Measurements from ENCODE around the gene LMNTD2.

LMNTD2 gene

GRCh38 chr11:508956-509355 lies 51.6 kb downstream of the LMNTD2 start:
- DNase-seq: no peak

- no peak for DNase-seq
Measured at GRCh38 chr11:507727-508515, 52.6 kb downstream of the LMNTD2 start.

GRCh38 chr11:506995-507726 lies 53.4 kb downstream of the LMNTD2 start, which contains the start of gene RNH1:
Gene RNH1, minus strand, starts transcription at chr11:507242. Its CDS starts 5,080 bp downstream, at chr11:502162.
- DNase-seq: peak; percentile 97

- peak; percentile 97 for DNase-seq
Measured at GRCh38 chr11:506238-506994, 54.1 kb downstream of the LMNTD2 start.

- no peak for DNase-seq
Measured at GRCh38 chr11:504994-505344, 55.6 kb downstream of the LMNTD2 start.

All from activated naive CD4-positive, alpha-beta T cell treated with Interleukin-2 at 50 U/mL for 16 hours (primary cell).